Mucosa of rectum (tissue), 2 donors: ENCODE results near the gene CCDC78.

Experiments
- H3K27ac ChIP-seq, 2 donors: one replicate each; pipeline ENCODE4 v1.7.0; 2013; ENCODE audit warnings: inconsistent platforms in 2 of 2, low read depth in 2 of 2, low read length in 2 of 2
- H3K27me3 ChIP-seq, 2 donors: one replicate each; pipeline ENCODE4 v1.7.0; 2013; ENCODE audit warnings: low read length in 2 of 2; ENCODE audit not compliant: control insufficient read depth in 2 of 2, insufficient read depth in 2 of 2
- H3K36me3 ChIP-seq, 2 donors: one replicate each; pipeline ENCODE4 v1.7.0; 2013; ENCODE audit warnings: low read length in 2 of 2; ENCODE audit not compliant: control insufficient read depth in 2 of 2, insufficient read depth in 2 of 2
- H3K4me1 ChIP-seq, 2 donors: one replicate each; pipeline ENCODE4 v1.7.0; 2013; ENCODE audit warnings: low read length in 2 of 2, mild to moderate bottlenecking in 1 of 2; ENCODE audit not compliant: control insufficient read depth in 2 of 2, insufficient read depth in 2 of 2
- H3K4me3 ChIP-seq, 2 donors: one replicate each; pipeline ENCODE4 v1.7.0; 2013; ENCODE audit warnings: low read length in 2 of 2
- H3K9ac ChIP-seq, 2 donors: one replicate each; pipeline ENCODE4 v1.7.0; 2013; ENCODE audit warnings: low read length in 2 of 2, low read depth in 1 of 2, mild to moderate bottlenecking in 1 of 2
- H3K9me3 ChIP-seq, 2 donors: one replicate each; pipeline ENCODE4 v1.7.0; 2013; ENCODE audit warnings: low read length in 2 of 2; ENCODE audit not compliant: control insufficient read depth in 2 of 2
- donor health status: healthy.
- donor health status: Normal muscosa, but diverticular disease.

The CCDC78 gene

GRCh38 chr16:677316-678190 is 48.7 kb downstream of the CCDC78 start:
- Histone ChIP-seq H3K4me1 (peaks cover 44 to 50% of the 10 kb centered on the region in 2 donors), H3K27me3 (no peaks in the 10 kb centered on the region), H3K4me3 (peak overlapping the region in 1 of 2 donors; percentile 34), H3K36me3 (peaks cover 21% of the 10 kb centered on the region in 2 donors), H3K9me3 (no peaks in the 10 kb centered on the region), H3K9ac (peak overlapping the region in 1 of 2 donors; percentile 63), H3K27ac (peak overlapping the region; percentile 28 to 32)

GRCh38 chr16:676913-677312 is 49.3 kb downstream of the CCDC78 start:
- Histone ChIP-seq H3K9me3 (no peaks in the 10 kb centered on the region), H3K4me1 (peaks cover 40 to 45% of the 10 kb centered on the region in 2 donors), H3K27ac (peak overlapping the region; percentile 28 to 32), H3K4me3 (peak overlapping the region in 1 of 2 donors; percentile 34), H3K9ac (peak overlapping the region in 1 of 2 donors; percentile 63), H3K36me3 (peaks cover 19 to 22% of the 10 kb centered on the region in 2 donors), H3K27me3 (no peaks in the 10 kb centered on the region)

- no peaks in the 10 kb centered on the region for H3K9me3 ChIP-seq
- peak overlapping the region in 1 of 2 donors; percentile 63 for H3K9ac ChIP-seq
- H3K27me3 ChIP-seq, result no peaks in the 10 kb centered on the region
- H3K36me3 ChIP-seq, result peaks cover 17 to 18% of the 10 kb centered on the region in 2 donors
- H3K27ac ChIP-seq, result no peak overlapping the region
- H3K4me3 ChIP-seq, result no peak overlapping the region
- peaks cover 37 to 42% of the 10 kb centered on the region in 2 donors for H3K4me1 ChIP-seq
These were observed 49.7 kb downstream of the CCDC78 start for GRCh38 chr16:676565-676902.

- Histone ChIP-seq H3K27me3 (no peaks in the 10 kb centered on the region), H3K9me3 (no peaks in the 10 kb centered on the region), H3K9ac (peak overlapping the region in 1 of 2 donors; percentile 63), H3K36me3 (peaks cover 19 to 21% of the 10 kb centered on the region in 2 donors), H3K27ac (no peak overlapping the region), H3K4me1 (peaks cover 31 to 36% of the 10 kb centered on the region in 2 donors), H3K4me3 (peak overlapping the region; percentile 35 to 48)
These were observed 50.2 kb downstream of the CCDC78 start for GRCh38 chr16:675884-676564.

GRCh38 chr16:674968-675883 is 51.0 kb downstream of the CCDC78 start, which contains the start of gene RHBDL1:
TSS of gene RHBDL1 (plus strand) at chr16:675671. CDS start at chr16:675791, 120 bp downstream.
- H3K27ac ChIP-seq, result no peak within 1 kb of the TSS
- H3K36me3 ChIP-seq, result peaks cover 26 to 28% of the 10 kb centered on the region in 2 donors
- H3K4me3 ChIP-seq, result peak within 1 kb of the TSS; percentile 50 to 60
- peak within 1 kb of the TSS in 1 of 2 donors; percentile 63 for H3K9ac ChIP-seq
- H3K4me1 ChIP-seq, result peaks cover 28 to 34% of the 10 kb centered on the region in 2 donors
- no peaks in the 10 kb centered on the region for H3K27me3 ChIP-seq
- no peaks in the 10 kb centered on the region for H3K9me3 ChIP-seq

- H3K36me3 ChIP-seq, result peaks cover 30 to 35% of the 10 kb centered on the region in 2 donors
- H3K4me1 ChIP-seq, result peaks cover 26 to 31% of the 10 kb centered on the region in 2 donors
- H3K27me3 ChIP-seq, result no peaks in the 10 kb centered on the region
- H3K27ac ChIP-seq, result no peak overlapping the region
- H3K9me3 ChIP-seq, result no peaks in the 10 kb centered on the region
- no peak overlapping the region for H3K4me3 ChIP-seq
- H3K9ac ChIP-seq, result no peak overlapping the region
These were observed 51.9 kb downstream of the CCDC78 start for GRCh38 chr16:674214-674881.

- H3K4me1 ChIP-seq, result peaks cover 32 to 34% of the 10 kb centered on the region in 2 donors
- H3K27ac ChIP-seq, result no peak overlapping the region
- no peak overlapping the region for H3K9ac ChIP-seq
- H3K4me3 ChIP-seq, result no peak overlapping the region
- H3K27me3 ChIP-seq, result no peaks in the 10 kb centered on the region
- no peaks in the 10 kb centered on the region for H3K9me3 ChIP-seq
- H3K36me3 ChIP-seq, result peaks cover 30 to 37% of the 10 kb centered on the region in 2 donors
These were observed 52.7 kb downstream of the CCDC78 start for GRCh38 chr16:673399-673991.

- peaks cover 32 to 34% of the 10 kb centered on the region in 2 donors for H3K4me1 ChIP-seq
- no peak overlapping the region for H3K27ac ChIP-seq
- H3K9ac ChIP-seq, result no peak overlapping the region
- H3K9me3 ChIP-seq, result no peaks in the 10 kb centered on the region
- H3K36me3 ChIP-seq, result peaks cover 30 to 37% of the 10 kb centered on the region in 2 donors
- no peak overlapping the region for H3K4me3 ChIP-seq
- no peaks in the 10 kb centered on the region for H3K27me3 ChIP-seq
These were observed 53.4 kb downstream of the CCDC78 start for GRCh38 chr16:672851-673250.
